Activated CD4-positive, alpha-beta T cell treated with anti-CD3 and anti-CD28 coated beads, Interleukin-2, amount 50 U/mL, for 24 hours (primary cell): Measurements from ENCODE around the gene MAP7.
"Not testable (repeated sequence)": the region's sequence is repeated elsewhere in the genome, so short reads cannot be mapped to it uniquely, and the experiment has no call there.

Experiments used
- DNase-seq, 2 donors: peaks; one replicate each; pipeline ENCODE4 v3.0.0-alpha.2; 2020; ENCODE audit warnings: low read depth in 1 of 2, low spot score in 1 of 2

MAP7 gene

DNA sequence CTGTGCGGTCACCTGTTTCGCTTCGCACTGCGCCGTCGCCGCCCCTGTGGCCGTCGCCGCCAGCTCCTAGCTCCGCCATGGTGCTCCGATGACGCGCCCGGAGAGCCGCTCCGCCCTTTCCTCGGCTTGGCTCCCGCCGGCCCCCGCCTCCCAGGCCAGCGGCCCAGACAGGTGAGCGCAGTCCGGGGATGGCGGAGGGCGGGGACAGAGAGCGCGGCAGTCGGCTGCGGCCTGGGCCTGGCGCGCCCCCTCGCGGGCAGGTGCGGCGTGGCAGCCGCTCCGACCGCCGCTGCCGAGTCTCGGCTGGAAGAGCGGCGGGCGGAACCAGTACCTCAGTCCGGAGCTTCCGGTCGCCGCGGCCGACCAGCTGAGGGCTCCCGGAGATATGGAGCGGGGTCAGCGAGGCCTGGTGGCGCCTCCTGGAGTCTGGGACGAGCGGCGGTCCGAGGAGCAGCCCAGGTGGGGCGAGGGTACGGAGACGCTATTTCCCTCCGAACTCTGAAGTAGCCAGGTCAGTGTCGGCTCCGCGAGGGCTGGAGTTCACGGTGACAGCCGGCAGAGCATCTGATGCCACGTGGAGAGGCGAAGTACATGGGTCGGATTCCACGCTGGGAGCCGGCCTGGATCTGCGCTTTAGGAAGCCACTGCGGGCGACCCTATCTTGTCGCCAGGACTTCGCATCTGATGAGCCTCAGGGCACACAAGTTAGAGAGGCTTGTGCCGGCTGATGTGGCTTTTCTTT, at the start of gene MAP7:
TSS of gene MAP7 (minus strand) at position 93 of the 742 bp plus-strand sequence. CDS start at position 79, 14 bp downstream.
- peak; percentile 21 to 31 for DNase-seq

DNA sequence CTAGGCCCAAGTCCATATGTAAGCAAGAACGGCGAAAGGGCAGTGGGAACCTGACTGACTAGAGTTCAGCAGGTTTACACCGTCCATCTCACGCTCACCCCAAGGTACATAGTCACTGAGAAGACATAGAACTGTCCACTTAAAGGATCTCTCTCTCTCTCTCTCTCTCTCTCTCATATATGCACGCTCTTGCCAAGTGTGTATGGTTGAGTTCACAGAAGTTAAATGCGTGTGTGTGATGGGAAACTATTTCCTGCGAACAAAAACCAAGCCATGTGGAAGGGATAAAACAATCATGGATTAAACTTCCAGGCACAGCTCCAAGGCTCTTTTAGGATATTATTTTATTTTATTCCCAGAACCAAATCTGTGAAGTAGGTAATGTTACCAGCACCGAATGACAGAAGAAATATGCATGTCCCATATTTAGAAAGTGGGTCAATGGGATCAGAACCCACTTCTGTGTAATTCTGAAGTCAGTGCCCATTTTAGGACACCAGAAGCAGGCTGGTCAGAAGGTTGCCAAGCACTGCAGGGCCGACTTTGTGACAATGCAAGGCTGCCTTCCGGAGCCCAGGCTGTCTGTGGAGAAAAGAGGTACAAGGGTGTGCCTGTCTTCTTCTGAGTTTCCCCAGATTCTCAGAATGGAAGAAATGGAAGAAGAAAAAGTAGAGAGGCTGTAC, 49.2 kb upstream of the MAP7 start:
- no peak for DNase-seq

DNA sequence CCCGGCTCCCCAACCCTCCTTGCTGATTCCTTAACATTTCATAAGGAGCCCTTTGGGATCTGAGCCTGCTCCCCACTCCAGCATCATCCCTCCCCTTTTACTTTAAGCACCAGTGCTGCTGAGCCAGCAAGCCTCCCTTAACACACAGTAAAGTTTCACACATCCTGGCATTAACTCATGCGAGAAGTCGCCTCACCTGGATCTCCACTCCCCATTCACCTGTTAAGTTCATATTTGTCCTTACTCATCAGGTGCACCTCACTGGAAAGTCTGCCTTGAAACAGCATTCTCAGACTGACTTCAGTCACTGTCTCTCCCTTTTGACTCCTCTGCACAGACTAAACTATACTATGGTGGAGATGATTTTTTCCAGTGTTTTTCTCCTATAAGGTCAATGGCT, 47.8 kb upstream of the MAP7 start:
- DNase-seq: no peak

DNA sequence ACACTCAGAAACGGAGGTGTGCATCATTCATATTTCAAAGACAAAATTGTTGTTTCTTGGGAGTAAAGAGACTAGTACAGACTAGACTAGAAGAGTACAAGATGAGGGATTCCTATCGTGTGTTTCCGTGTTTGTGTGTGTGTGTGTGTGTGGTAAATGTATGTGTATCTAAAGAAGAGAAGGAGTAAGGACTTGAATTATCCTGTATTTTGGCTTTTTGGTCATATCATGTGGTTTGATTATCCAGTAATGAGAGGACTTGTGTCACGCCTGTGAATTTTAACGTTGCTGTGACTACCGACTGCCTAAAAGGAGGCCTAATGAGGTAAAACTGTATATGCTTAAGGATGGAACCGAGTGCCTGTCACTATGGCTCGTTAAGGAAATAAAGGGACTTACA, 44.4 kb upstream of the MAP7 start:
- no peak for DNase-seq

DNA sequence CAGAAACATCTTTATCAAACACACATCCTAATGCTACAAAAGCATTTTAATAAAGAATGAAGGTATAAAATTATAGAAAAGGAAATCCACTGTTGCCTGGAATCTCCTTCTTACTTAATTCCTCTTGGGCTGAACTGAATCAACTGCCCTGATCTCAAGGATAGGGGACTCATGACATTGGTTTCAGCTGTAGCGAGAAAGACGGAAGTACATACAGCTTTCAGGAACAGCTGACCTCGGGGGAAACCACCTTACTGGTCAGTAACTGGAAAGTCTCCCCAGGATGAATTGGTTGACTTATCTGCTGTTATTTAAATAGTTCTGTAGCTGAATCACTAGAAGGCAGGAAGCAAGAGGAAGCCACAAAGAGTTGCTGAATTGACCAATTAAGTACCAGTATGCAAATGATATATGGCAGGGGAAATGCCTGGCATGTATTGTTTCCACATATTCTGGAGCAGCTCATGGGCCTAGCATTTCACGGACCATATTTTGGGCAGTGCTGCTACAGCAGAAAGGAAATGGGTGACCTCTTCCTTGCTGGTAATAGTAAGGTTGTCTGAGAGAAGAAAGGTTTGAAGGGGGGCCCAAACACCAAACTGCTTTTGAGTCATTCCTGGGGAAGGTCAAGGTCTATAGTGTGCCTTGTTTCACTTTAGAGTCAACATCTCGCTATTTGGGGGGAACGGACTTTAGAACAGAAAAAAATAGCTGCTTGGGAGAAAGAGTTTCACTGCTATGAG, 43.7 kb upstream of the MAP7 start:
- DNase-seq: peak in 1 of 2 donors; percentile 11

DNA sequence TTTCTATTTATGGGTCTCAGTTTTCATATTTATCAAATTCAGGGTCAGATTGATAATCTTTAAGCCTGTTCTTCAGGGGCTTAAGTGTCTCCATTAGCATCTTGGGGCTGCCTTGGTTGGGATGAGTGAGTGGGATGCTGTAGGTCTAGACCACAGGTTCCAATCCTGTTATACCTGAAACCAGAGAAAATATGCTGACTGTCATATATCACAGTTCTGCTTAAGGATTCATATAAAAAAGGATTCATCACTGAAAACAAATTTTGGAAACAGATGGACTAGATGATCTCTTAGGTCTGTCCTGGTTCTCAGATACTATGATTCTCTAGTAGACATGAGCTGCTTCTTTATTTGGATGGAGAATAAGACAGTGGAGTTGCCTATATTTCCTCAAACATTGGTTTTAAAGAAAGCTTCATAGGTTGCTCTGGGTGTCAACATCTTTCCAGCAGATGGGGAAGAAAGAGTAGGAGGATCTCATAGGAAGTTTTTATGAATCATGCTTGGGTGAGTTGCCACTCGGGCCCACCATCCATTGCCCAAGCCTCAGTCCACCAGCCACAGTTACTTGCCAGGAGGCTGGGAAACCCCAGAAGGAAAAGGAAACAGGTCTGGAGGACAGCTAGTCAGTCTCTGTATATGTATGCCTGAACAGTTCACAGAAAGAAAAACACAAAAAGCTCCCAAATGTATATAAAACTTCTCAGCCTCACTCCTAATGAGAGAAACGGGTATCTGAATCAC, 42.9 kb upstream of the MAP7 start:
- no peak for DNase-seq

DNA sequence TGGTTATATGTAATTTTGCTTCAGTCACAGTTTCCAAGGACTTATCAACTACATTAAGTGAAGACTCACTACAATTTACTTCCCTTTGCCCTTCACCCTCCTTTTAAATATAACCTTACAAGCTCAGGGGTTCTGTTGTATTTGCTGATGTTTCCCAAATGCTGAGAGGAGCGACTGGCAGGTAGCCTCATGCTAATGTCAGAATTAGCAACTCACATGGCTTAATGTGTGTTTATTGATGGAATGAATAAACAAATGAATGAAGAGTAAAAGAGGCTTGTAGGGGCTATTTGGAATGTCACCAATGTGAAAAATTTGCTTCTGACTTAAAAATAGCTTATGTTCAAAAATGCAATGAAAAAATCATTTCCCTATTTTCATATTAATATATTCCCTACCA, 41.4 kb upstream of the MAP7 start:
- DNase-seq: no peak

DNA sequence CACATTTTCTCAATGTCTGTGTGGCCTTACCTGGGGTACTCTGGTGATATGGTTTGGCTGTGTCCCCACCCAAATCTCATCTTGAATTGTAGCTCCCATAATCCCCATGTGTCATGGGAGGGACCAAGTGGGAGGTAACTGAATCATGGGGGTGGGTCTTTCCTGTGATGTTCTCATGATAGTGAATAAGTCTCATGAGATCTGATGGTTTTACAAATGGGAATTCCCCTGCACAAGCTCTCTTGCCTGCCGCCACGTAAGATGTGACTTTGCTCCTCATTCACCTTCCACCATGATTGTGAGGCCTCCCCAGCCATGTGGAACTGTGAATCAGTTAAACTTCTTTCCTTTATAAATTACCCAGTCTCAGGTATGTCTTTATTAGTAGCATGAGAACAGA, 40.6 kb upstream of the MAP7 start:
- not testable (repeated sequence) for DNase-seq

DNA sequence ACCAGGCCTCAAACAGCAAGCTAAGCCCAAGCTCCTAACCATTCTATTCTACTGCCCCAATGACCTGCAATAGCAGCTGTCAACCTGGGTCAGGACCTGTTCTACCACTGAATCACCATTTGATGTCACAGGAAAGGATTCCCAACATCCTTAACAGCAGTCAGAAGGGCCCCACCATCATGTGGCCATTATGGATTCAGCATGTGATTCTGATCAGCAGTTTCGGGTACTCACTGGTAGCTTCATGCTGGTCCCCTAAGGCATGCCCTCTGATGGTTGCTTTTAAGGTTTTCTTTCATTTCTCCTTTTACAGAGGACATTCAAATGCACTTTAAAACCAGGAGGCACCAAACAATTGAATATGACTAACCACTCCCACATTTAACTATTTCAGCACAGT, 37.3 kb upstream of the MAP7 start:
- DNase-seq: no peak

DNA sequence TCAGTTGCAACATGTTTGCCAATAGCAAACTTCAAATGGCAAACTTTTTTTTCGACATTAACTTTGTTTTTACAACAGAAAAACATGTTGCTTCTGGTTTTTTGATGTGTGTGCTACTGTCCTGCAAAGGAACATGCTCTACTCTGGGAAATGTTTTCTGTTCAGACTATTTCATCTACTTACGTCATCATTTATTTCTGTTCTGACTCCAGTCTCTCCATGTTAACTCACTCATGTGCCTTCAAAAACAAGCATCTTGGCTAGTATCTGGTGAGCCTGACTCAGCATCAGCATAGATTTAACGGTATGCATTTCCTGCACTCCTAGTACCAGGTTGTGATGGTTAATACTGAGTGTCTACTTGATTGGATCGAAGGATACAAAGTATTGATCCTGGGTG, 36.1 kb upstream of the MAP7 start:
- no peak for DNase-seq

DNA sequence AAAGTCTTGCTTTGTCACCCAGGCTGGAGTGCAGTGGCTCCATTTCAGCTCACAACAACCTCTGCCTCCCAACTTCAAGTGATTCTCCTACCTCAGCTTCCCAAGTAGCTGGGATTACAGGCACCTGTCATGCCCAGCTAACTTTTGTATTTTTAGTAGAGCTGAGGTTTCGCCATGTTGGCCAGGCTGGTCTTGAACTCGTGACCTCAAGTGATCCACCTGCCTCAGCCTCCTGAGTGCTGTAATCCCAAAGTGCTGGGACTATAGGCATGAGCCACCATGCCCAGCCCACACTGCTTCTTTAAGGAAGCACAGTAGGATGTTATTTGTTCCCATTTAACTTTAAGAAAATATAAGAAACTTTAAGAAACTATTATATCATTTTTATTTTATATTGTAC, 35.3 kb upstream of the MAP7 start:
- DNase-seq: not testable (repeated sequence)

DNA sequence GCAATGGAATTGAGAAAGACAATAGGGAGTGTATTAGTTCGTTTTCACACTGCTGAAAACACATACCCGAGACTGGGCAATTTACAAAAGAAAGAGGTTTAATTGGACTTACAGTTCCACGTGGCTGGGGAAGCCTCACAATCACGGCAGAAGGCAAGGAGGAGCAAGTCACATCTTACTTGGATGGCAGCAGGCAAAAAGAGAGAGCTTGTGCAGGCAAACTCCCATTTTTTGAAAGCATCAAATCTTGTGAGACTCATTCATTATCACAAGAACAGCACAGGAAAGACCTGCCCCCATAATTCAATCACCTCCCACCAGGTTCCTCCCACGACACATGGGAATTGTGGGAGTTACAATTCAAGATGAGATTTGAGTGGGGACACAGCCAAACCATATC, 34.1 kb upstream of the MAP7 start:
- not testable (repeated sequence) for DNase-seq

DNA sequence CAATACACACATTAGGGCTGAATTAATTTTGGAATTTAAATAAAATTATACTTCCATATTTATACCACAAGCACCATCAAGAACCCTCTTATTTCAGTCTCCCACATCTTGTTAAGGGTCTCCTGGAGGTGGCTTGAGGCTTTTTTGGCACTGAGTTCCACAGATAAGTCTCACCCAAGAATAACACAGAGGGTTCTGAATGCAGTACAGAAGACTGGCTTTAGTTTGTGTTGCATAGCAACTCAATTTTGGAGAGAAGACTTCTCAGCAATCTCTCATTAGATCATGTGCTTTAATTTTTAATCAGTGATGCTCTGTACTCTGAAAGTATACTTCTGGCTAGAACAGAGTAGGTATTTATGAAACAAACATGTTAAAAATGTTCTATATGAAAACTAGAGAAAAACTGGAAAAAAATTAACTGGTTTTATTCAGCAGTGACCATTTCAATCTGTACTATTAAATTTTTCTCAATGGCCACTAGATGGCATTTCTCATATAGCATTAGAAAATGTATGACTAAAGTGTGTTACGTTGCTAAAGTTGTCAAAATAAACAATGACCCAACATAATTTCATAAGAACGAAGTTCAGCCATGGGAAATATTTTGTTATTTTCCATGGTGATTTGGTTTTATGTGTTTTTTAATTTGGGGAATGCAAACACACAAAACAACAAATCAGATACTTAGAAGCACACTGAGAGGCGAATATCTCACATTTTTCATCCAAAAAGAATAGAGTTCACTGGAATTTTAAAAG, 32.7 kb upstream of the MAP7 start:
- no peak for DNase-seq

DNA sequence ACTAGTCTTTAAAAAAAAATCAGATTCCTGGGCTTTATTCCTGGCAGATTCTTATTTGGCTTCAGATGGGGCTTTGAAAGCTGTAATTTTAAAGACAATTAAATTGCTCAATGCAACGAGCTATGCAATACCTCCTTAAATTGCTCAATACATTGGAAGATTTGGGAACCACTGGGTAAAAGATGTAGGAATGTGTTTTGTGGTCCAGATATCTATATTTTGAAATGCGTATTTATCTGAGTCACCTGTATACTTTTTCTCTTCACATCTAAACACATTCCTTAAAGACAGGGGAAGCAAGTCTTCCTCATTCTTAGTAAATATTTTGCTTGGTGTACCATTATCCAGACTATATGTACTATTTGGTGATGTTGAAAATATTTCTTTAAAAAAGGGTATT, 29.6 kb upstream of the MAP7 start:
- no peak for DNase-seq

DNA sequence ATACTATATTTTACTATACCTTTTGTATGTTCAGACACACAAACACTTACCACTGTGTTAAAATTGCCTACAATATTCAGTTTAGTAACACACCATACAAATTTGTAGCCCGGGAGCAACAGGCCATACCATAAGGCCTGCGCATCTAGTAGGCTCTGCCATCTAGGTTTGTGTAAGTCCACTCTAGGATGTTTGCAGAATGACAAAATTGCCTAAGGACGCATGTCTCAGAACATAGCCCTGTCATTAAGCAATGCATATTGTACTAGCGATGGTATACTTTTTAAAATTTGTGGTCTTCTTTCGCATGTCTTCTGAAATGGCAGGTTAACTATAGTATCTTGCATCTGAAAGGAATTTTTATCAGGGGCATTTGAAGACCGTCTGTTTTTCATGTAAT, 26.6 kb upstream of the MAP7 start:
- no peak for DNase-seq

DNA sequence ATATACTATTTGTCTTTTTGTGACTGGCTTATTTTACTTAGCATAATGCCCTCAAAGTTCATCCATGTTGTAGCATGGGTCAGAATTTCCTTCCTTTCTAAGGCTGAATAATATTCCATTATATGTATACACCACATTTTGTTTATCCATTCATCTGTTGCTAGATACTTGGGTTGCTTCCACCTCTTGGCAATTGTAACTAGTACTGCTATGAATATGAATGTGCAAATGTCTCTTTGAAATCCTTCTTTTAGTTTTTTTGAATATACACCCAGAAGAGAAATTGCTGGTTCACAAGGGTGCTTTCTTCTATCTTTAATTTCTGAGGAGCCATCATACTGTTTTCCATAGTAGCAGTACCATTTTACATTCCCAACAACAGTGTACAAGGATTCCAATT, 21.3 kb upstream of the MAP7 start:
- no peak for DNase-seq

DNA sequence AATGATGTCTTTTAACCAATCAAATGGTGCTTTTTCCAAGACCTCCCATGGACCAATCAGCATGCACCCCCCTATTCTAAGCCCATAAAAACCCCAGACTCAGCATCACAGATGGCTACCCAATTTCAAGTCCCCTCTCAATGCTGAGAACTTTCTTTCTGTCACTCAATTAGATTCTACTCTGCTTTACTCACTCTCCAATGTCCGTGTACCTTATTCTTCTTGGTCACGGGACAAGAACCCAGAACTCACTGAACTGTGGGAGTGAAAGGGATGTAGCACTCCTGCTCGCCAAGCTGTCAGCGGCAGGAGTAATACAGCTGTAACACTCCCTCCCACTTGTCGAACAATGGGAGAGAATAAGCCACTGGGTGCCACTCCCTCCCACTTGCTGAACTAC, 20.8 kb upstream of the MAP7 start:
- no peak for DNase-seq

DNA sequence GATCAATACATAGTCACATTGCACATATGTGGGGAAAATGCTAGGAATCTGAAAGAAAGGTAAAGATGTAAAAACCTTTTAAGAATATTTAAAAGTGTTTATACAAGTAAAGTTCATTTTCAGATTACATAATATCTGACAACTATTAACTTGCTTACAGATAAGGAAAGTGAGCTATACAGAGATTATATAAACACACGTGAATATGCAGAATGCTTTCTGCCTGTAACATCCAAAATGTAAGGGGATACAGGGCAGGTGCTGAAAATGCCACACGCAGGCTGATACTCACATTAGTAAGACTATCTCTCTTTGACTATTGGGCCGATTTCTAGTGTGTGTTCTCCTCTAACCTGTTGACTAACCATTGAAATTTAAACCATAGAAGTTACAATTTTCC, 17.9 kb upstream of the MAP7 start:
- DNase-seq: no peak

DNA sequence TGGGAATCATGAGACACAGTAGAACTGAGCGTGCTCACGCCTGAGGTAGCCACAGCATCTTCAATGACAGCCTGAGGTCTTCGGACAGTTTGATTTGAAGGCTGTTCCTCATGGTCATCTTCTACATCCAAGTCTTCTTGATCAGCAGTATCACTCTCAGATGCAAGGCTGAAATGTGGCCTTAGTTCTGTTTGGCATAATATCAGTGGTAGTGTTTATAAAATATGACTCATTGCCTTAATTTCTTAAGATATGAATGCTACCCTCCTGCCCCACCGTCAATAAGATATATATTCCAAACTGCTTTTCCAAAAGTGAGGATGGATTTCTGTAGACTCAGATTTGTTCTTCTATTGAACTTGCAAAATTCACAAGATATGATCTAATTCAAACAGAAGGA, 17.5 kb upstream of the MAP7 start:
- DNase-seq: no peak

DNA sequence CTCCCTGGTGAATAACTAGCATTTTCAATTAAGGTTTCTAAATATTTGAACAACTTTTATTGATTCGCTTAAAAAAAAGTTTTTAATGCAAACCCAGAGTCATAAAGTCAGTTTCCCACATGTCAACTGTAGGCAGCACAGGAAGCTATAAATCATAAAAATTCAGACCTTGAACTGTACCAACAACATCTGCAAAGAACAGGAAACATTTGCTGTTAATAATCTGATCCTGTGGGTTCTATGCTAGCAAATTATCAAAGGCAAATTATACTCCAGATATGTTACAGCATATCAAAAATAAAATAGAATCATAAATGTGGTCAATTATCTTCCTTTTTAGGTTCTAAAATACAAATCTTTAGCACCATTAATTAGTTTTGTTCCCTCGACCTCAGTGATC, 16.6 kb upstream of the MAP7 start:
- no peak for DNase-seq

DNA sequence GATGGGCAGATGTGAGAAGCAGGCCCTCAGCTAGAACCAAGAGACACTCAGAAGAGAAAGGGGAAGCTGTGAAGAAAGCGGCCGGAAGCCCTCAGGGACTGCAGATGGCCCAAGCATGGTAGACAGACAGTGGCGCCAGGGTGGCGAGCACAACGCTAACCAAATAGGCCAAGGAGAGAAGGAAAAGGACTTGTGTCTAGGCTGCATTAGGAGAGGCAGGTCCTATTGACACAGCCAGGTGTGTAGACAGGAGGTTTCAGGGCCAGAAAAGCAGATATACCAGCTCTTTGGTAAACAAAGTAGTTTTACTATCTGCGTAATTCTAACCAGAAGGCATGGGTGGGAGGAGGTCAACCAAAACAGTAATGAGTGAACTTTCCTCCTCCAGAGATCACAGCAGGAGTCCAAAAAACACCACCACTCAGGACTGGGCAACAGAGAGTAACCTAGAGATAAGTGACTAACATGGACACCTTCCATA, 15.8 kb upstream of the MAP7 start:
- DNase-seq: no peak
